GM12801 (cell line): ENCODE measurements around the gene PPP1R3F.

Experiments
- TF ChIP-seq, protein P1 (sequence below): IDR thresholded peaks from one replicate; pipeline ENCODE4 v1.5.1; 2011; ENCODE audit warnings: control low read depth; ENCODE audit not compliant: insufficient read length; ENCODE audit errors: extremely low read depth

PPP1R3F gene

GRCh38 chrX:49249616-49250015 is 20.0 kb upstream of the PPP1R3F start:
- TF ChIP-seq, protein P1, sequence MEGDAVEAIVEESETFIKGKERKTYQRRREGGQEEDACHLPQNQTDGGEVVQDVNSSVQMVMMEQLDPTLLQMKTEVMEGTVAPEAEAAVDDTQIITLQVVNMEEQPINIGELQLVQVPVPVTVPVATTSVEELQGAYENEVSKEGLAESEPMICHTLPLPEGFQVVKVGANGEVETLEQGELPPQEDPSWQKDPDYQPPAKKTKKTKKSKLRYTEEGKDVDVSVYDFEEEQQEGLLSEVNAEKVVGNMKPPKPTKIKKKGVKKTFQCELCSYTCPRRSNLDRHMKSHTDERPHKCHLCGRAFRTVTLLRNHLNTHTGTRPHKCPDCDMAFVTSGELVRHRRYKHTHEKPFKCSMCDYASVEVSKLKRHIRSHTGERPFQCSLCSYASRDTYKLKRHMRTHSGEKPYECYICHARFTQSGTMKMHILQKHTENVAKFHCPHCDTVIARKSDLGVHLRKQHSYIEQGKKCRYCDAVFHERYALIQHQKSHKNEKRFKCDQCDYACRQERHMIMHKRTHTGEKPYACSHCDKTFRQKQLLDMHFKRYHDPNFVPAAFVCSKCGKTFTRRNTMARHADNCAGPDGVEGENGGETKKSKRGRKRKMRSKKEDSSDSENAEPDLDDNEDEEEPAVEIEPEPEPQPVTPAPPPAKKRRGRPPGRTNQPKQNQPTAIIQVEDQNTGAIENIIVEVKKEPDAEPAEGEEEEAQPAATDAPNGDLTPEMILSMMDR = no peak

DNA sequence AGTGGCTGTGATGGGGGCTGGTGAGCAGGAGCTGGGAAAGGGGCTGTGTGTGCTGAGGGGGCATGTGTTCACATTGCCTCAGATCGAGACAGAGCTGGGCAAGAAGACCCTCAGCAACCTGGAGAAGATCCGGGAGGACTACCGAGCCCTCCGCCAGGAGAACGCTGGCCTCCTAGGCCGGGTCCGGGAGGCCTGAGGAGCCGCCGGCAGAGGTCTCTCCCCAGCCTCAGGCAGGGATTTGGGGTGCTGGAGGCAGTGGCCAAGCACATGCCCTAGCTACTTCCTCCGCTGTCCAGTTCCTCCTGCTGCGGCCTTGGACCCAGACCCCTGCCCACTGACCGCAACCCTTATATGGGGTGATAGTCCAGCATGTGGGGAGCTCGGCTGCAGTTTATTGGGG is 19.5 kb upstream of the PPP1R3F start:
- TF ChIP-seq, protein P1 = no peak

DNA sequence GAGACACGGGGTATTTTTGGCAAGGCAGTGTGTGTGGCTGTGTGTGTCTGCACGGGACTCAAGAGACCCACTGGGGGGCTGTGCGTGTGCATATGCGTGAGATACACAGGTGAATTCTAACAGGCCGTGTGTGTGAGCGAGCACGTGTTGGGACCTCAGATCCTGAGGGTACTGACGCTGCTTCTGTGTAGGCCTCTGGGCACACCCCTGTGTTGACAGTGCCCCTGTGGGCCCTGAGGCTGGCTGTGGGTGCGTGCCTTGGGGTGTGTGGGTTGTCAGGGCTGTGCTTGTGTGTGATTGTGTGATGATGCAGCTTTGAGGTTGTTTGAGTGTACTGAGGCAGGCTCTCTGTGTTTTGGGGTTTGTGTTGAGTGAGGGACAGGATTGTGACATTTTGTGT is 19.0 kb upstream of the PPP1R3F start:
- TF ChIP-seq, protein P1 = no peak

DNA sequence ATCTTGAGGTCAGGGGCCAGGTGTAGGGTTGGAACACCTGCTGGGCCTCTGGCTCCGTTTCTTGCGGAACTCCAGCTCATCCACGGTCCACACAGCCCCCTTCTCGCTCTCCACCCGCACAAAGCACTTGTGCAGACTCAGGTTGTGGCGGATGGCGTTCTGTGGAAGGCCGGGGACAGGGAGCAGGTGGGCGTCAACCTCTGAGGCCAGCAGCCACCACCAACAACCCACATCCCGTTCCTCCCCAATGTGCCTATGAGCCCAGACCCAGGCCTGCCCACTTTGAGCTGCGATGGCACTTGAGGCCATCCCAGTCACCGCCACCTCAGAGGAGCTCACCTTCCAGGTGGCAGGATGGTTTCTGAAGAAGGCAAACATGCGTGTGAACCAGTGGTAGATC is 18.3 kb upstream of the PPP1R3F start:
- TF ChIP-seq, protein P1 = no peak

DNA sequence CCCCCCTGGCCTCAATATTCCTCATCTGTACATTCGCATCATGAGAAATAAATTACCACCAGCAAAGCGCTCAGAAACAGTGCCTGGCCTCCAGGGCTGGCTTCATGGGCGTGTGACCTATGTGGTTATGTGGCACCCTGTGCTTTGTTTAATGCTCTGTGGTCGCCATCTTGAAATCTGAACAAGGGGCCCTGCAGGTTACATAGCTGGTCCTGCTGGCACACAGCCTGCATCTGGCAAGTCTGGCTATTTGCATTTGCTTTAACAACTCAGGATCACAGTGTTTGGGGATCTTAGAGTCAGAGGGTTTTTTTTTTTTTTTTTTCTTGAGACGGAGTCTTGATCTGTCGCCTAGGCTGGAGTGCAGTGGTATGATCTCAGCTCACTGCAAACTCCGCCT is 15.0 kb upstream of the PPP1R3F start:
- TF ChIP-seq, protein P1 = no peak

DNA sequence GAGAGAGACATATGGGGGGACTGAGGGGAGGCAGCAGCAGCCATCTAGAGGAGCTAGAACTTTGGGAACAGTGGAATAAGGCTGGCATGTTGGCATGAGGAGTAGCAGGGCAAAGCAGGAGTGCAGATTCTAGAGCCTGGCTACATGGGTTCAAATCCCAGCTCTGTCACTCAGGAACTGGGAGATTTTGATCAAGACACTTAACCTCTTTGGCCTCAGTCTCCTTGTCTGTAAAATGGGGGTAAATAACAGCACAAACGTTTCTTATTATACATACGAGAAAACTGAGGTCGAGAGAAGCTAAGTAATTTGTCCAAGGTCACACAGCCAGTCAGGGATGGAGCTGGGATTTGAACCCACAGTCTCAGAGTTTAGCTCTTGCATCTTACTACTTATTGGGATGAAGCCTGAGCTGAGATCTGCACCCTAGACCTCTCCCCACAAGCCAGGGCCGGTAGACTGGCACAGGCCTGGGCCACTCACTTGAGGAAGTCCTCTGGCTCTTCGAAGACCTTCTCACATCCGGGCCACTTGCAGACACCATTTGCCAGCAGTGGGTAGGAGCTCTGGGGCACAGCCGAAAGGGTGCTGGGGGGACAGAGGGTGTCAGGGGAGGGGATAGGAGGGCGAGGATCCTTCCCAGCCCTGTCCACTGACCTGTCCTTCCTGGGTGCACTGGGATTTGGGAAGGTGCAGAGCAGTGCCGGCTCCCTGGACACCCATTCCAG is 13.2 kb upstream of the PPP1R3F start:
- TF ChIP-seq, protein P1 = no peak

GRCh38 chrX:49257074-49257790 is 12.4 kb upstream of the PPP1R3F start:
- TF ChIP-seq, protein P1 = no peak
